Neural progenitor cell (in vitro differentiated cells): ENCODE measurements around the gene CHAC1. TPM values are rescaled to one million over a fixed set of nuclear protein-coding genes. Genes with fewer than 3 reads are reported as not detected.

Source experiments
- DNase-seq: peaks from one replicate; pipeline ENCODE4 v3.0.0-alpha.2; 2016; ENCODE audit warnings: low spot score
- H2AFZ ChIP-seq: fragments of 200-600 bp; sonication (generic); replicated peaks from 2 replicates; pipeline ENCODE4 v1.6.1; 2016; ENCODE audit warnings: antibody characterized with exemption
- H3F3A ChIP-seq: fragments of 200-600 bp; sonication (generic); 2 replicates; pipeline ENCODE4 v1.6.1; 2016; ENCODE audit warnings: antibody characterized with exemption, low read depth
- H3K27ac ChIP-seq: fragments of 200-600 bp; sonication (generic); 2 replicates; pipeline ENCODE4 v1.5.1; 2016; ENCODE audit warnings: mild to moderate bottlenecking
- H3K27me3 ChIP-seq: fragments of 200-600 bp; sonication (generic); 2 replicates; pipeline ENCODE4 v1.6.1; 2016; ENCODE audit warnings: mild to moderate bottlenecking, moderate library complexity
- H3K36me3 ChIP-seq: fragments of 200-600 bp; sonication (generic); 2 replicates; pipeline ENCODE4 v1.5.1; 2016
- H3K4me1 ChIP-seq: fragments of 200-600 bp; sonication (generic); 2 replicates; pipeline ENCODE4 v1.6.1; 2016; ENCODE audit warnings: mixed run types
- H3K4me2 ChIP-seq: fragments of 200-600 bp; sonication (generic); 2 replicates; pipeline ENCODE4 v1.6.1; 2016
- H3K4me3 ChIP-seq: fragments of 200-600 bp; sonication (generic); 2 replicates; pipeline ENCODE4 v1.5.1; 2016
- H3K79me2 ChIP-seq: fragments of 200-600 bp; sonication (generic); 2 replicates; pipeline ENCODE4 v1.6.1; 2016; ENCODE audit warnings: low read depth
- H3K9ac ChIP-seq: fragments of 200-600 bp; sonication (generic); 2 replicates; pipeline ENCODE4 v1.6.1; 2016
- H3K9me3 ChIP-seq: fragments of 200-600 bp; sonication (generic); 2 replicates; pipeline ENCODE4 v1.5.1; 2016; ENCODE audit warnings: low read depth
- H4K20me1 ChIP-seq: fragments of 200-600 bp; sonication (generic); 2 replicates; pipeline ENCODE4 v1.6.1; 2016; ENCODE audit warnings: low read depth
- H3K27ac Mint-ChIP-seq: 3 replicates; pipeline ENCODE4 v1.8.0; 2021; ENCODE audit warnings: mixed read lengths
- H3K27me3 Mint-ChIP-seq: 2 replicates; pipeline ENCODE4 v1.8.0; 2022; ENCODE audit warnings: low read depth, mild to moderate bottlenecking, inconsistent platforms, moderate library complexity, mixed read lengths; ENCODE audit not compliant: insufficient read depth
- H3K36me3 Mint-ChIP-seq: 3 replicates; pipeline ENCODE4 v1.8.0; 2021; ENCODE audit warnings: mixed read lengths
- H3K4me1 Mint-ChIP-seq: 3 replicates; pipeline ENCODE4 v1.8.0; 2021; ENCODE audit warnings: mixed read lengths
- H3K4me3 Mint-ChIP-seq: 3 replicates; pipeline ENCODE4 v1.8.0; 2021; ENCODE audit warnings: mild to moderate bottlenecking, moderate library complexity, mixed read lengths
- H3K9me3 Mint-ChIP-seq: 3 replicates; pipeline ENCODE4 v1.8.0; 2020; ENCODE audit warnings: mixed read lengths
- EZH2 ChIP-seq: fragments of 200-600 bp; sonication (generic); IDR thresholded peaks from 2 replicates; pipeline ENCODE4 v1.6.1; 2017; ENCODE audit warnings: antibody characterized with exemption, mild to moderate bottlenecking, moderate library complexity
- EZH2phosphoT487 ChIP-seq: fragments of 200-600 bp; sonication (generic); IDR thresholded peaks from 2 replicates; pipeline ENCODE4 v1.6.1; 2017; ENCODE audit warnings: antibody characterized with exemption
- total RNA-seq: library from RNA; depleted of rRNA; stranded (reverse); fragments of >200 nt; gene quantifications from 2 replicates; pipeline ENCODE4 v1.2.3, GENCODE V29; 2015; ENCODE audit warnings: low replicate concordance
- TF ChIP-seq, protein P1 (sequence below): fragments of 200-600 bp; sonication (generic); IDR thresholded peaks from 2 replicates; pipeline ENCODE4 v1.5.1; 2017; ENCODE audit warnings: antibody characterized with exemption, mild to moderate bottlenecking

Gene CHAC1
- total RNA-seq, 1 donor from 2014 or later = 2.4 TPM

DNA sequence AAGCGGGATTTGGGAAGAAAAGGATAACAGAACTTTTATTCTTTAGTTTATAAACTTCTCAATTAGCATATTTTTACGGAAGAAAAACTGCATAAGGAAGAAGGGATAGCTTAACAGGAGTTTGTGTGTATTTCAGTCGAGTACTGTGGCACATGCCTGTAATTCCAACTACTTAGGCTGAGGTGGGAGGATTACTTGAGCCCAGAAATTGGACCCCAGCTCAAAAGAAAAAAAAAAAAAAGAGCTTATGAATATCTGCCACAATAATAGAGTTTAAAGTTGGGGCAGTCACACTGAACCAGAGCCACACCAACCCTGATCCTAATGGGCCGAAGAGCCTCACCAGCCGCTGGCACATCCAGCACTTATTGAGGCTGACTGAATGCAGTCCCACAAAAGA lies 31.1 kb downstream of the CHAC1 start:
- H3K36me3 Mint-ChIP-seq = peaks cover 37% of the 10 kb centered on the region
- no peaks in the 10 kb centered on the region for H4K20me1 ChIP-seq

GRCh38 chr15:40984964-40985363 lies 31.7 kb downstream of the CHAC1 start:
- Histone ChIP-seq H2AFZ (no peak overlapping the region), H3K4me2 (no peak overlapping the region)

More for the DNA sequence above, 31.1 kb downstream of the CHAC1 start:
- H3K27me3 Mint-ChIP-seq = peaks cover 2% of the 10 kb centered on the region
- Histone ChIP-seq H3K27ac (no peak overlapping the region), H3F3A (no peaks in the 10 kb centered on the region), H3K36me3 (peaks cover 5% of the 10 kb centered on the region), H3K4me1 (no peaks in the 10 kb centered on the region), H3K4me3 (no peak overlapping the region), H3K9ac (no peak overlapping the region), H3K27me3 (no peaks in the 10 kb centered on the region), H3K4me2 (no peak overlapping the region), H3K9me3 (no peaks in the 10 kb centered on the region), H3K79me2 (no peaks in the 10 kb centered on the region), H2AFZ (no peak overlapping the region)
- TF ChIP-seq EZH2 (no peak), EZH2phosphoT487 (no peak)
- TF ChIP-seq, protein P1, sequence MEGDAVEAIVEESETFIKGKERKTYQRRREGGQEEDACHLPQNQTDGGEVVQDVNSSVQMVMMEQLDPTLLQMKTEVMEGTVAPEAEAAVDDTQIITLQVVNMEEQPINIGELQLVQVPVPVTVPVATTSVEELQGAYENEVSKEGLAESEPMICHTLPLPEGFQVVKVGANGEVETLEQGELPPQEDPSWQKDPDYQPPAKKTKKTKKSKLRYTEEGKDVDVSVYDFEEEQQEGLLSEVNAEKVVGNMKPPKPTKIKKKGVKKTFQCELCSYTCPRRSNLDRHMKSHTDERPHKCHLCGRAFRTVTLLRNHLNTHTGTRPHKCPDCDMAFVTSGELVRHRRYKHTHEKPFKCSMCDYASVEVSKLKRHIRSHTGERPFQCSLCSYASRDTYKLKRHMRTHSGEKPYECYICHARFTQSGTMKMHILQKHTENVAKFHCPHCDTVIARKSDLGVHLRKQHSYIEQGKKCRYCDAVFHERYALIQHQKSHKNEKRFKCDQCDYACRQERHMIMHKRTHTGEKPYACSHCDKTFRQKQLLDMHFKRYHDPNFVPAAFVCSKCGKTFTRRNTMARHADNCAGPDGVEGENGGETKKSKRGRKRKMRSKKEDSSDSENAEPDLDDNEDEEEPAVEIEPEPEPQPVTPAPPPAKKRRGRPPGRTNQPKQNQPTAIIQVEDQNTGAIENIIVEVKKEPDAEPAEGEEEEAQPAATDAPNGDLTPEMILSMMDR = no peak
- no peak overlapping the region for H3K27ac Mint-ChIP-seq
- H3K4me3 Mint-ChIP-seq = no peak overlapping the region
- H3K4me1 Mint-ChIP-seq = no peaks in the 10 kb centered on the region
- no peak for DNase-seq
- H3K9me3 Mint-ChIP-seq = no peaks in the 10 kb centered on the region

GRCh38 chr15:40985541-40986330 lies 32.5 kb downstream of the CHAC1 start:
- Mint-ChIP-seq H3K27me3 (no peaks in the 10 kb centered on the region), H3K9me3 (no peaks in the 10 kb centered on the region), H3K36me3 (peaks cover 44% of the 10 kb centered on the region), H3K4me3 (no peak overlapping the region), H3K27ac (no peak overlapping the region), H3K4me1 (no peaks in the 10 kb centered on the region)
- TF ChIP-seq EZH2phosphoT487 (no peak), EZH2 (no peak)
- TF ChIP-seq, protein P1 = no peak
- Histone ChIP-seq H3K9ac (no peak overlapping the region), H3K9me3 (no peaks in the 10 kb centered on the region), H3F3A (no peaks in the 10 kb centered on the region), H3K36me3 (peaks cover 5% of the 10 kb centered on the region), H4K20me1 (no peaks in the 10 kb centered on the region), H3K27ac (no peak overlapping the region), H3K4me1 (no peaks in the 10 kb centered on the region), H3K4me2 (no peak overlapping the region), H3K4me3 (no peak overlapping the region), H3K27me3 (no peaks in the 10 kb centered on the region), H3K79me2 (no peaks in the 10 kb centered on the region), H2AFZ (no peak overlapping the region)
- no peak for DNase-seq

More at GRCh38 chr15:40984964-40985363, 31.7 kb downstream of the CHAC1 start:
- no peak for DNase-seq
- H3K9me3 ChIP-seq = no peaks in the 10 kb centered on the region
- Mint-ChIP-seq H3K27me3 (peaks cover 2% of the 10 kb centered on the region), H3K36me3 (peaks cover 41% of the 10 kb centered on the region), H3K4me3 (no peak overlapping the region), H3K4me1 (no peaks in the 10 kb centered on the region), H3K9me3 (no peaks in the 10 kb centered on the region), H3K27ac (no peak overlapping the region)
- H3K79me2 ChIP-seq = no peaks in the 10 kb centered on the region
- H3K27me3 ChIP-seq = no peaks in the 10 kb centered on the region
- no peak overlapping the region for H3K27ac ChIP-seq
- TF ChIP-seq EZH2 (no peak), EZH2phosphoT487 (no peak)
- TF ChIP-seq, protein P1 = no peak
- peaks cover 5% of the 10 kb centered on the region for H3K36me3 ChIP-seq
- H3F3A ChIP-seq = no peaks in the 10 kb centered on the region
- no peaks in the 10 kb centered on the region for H3K4me1 ChIP-seq
- H3K4me3 ChIP-seq = no peak overlapping the region
- no peak overlapping the region for H3K9ac ChIP-seq
- no peaks in the 10 kb centered on the region for H4K20me1 ChIP-seq
